Sigmoid colon (tissue), 4 donors: ENCODE results near the gene AKAP8L.

Experiments
- POLR2A ChIP-seq, 2 donors: fragments of 450-650 bp; IDR thresholded peaks; one replicate each; pipeline ENCODE4 v1.6.1; 2016; ENCODE audit warnings: antibody characterized with exemption in 2 of 2, mild to moderate bottlenecking in 2 of 2, moderate library complexity in 2 of 2
- POLR2AphosphoS5 ChIP-seq, 4 donors: sonication (generic); formaldehyde crosslinking; IDR thresholded peaks; one replicate each; pipeline ENCODE4 v1.6.1; 2017; ENCODE audit warnings: antibody characterized with exemption in 4 of 4
- TF ChIP-seq, protein P1 (sequence below), 4 experiments: fragments of 450-650 bp in 3 of 4; fragments of 200-600 bp in 1 of 4; IDR thresholded peaks; one replicate each; pipeline ENCODE4 v1.5.1; 2016 to 2019; ENCODE audit warnings: antibody characterized with exemption in 4 of 4, mild to moderate bottlenecking in 3 of 4, moderate library complexity in 2 of 4

DNA sequence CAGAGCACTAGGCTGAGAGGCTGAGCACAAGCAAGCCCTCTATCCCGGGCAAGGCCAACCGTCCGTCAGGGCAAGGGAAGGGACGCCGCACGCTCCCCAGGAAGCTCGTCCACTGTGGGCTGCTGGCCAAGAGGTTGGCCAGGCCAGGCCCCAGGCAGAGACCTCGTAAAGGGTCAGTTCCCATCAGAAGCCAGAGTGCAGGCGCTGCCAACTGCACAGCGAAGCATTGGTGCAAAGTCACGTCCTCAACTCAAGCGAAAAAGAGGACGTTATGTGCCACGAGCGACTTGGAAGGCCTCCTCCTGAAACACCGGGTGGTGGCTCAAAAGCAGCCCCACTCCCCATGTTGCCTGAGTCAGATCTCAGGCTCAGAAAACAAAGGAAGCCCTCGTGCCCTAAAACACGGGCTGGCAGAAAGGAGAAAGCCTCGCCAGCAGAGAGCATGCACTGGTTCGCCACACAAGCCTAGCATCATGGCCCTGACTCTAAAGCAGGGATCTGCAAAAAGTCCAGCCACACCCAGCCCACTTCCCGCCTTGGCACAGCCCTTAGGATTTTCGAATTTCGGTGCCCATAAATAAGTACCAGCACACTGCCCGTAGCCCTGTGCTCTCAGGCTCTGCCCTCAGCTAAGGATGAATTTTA is 43.9 kb downstream of the AKAP8L start:
- TF ChIP-seq, protein P1, sequence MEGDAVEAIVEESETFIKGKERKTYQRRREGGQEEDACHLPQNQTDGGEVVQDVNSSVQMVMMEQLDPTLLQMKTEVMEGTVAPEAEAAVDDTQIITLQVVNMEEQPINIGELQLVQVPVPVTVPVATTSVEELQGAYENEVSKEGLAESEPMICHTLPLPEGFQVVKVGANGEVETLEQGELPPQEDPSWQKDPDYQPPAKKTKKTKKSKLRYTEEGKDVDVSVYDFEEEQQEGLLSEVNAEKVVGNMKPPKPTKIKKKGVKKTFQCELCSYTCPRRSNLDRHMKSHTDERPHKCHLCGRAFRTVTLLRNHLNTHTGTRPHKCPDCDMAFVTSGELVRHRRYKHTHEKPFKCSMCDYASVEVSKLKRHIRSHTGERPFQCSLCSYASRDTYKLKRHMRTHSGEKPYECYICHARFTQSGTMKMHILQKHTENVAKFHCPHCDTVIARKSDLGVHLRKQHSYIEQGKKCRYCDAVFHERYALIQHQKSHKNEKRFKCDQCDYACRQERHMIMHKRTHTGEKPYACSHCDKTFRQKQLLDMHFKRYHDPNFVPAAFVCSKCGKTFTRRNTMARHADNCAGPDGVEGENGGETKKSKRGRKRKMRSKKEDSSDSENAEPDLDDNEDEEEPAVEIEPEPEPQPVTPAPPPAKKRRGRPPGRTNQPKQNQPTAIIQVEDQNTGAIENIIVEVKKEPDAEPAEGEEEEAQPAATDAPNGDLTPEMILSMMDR (IDR thresholded peaks at IDR 0.05): no peak
- TF ChIP-seq POLR2A (IDR thresholded peaks at IDR 0.05) (no peak), POLR2AphosphoS5 (IDR thresholded peaks at IDR 0.05) (peak in 2 of 4 donors; percentile 29 to 34)
